Measurements from ENCODE around the gene OTOL1. TPM values are rescaled to one million over a fixed set of nuclear protein-coding genes. Genes with fewer than 3 reads are reported as not detected.
"Not testable (repeated sequence)": the region's sequence is repeated elsewhere in the genome, so short reads cannot be mapped to it uniquely, and the experiment has no call there.

The OTOL1 gene
- polyA plus RNA-seq (2012; ENCODE audit: insufficient read depth, insufficient read length): not detected

DNA sequence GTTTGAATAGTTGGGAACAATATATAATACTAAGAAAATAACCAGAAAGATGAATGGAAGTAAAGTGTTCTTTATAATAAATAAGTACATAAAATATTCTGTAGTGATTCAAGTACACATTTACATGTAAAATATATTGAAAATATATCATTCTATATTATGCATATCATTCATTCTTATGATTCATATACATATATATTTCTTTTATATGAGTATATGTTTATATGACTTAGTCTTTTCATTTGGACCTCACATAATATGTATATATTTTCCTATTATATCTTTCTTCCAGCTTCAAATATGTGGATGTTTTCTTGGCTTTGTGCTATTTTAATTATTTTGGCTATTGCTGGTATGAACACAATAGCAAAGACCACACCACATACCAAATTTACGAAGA lies at the start of gene OTOL1:
TSS of gene OTOL1 (plus strand) at position 301 of the 400 bp plus-strand sequence. CDS start at position 301, 0 bp downstream.
- H3K4me3 ChIP-seq (ENCODE audit: low read length): no peak within 1 kb of the TSS

GRCh38 chr3:161449785-161450184 lies 46.8 kb upstream of the OTOL1 start:
- no peak overlapping the region for H3K4me3 ChIP-seq (ENCODE audit: low read length)
- DNase-seq (ENCODE audit: low read depth, low spot score): no peak

More for the DNA sequence above, at the start of gene OTOL1:
- DNase-seq (ENCODE audit: low read depth, low spot score): no peak

DNA sequence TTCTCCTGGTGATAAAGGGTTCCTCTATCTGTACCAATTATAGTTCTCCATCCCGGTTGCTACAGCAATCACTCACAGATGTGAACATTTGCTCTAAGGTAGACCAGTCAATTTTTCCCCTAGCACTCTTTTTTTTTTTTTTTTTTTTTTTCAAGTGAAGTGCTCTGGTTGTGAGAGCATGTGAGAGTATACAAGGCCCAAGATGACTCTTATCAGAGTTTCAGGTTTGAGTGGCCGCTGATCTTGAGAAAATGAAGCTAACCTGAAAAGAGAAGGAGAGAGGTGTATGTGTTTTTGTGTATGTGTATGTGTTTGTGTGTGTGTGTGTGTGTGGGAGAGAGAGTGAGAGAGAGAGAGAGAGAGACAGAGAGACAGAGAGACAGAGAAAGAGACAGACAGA lies 44.4 kb upstream of the OTOL1 start:
- no peak for DNase-seq (ENCODE audit: low read depth, low spot score)
- no peak overlapping the region for H3K4me3 ChIP-seq (ENCODE audit: low read length)

DNA sequence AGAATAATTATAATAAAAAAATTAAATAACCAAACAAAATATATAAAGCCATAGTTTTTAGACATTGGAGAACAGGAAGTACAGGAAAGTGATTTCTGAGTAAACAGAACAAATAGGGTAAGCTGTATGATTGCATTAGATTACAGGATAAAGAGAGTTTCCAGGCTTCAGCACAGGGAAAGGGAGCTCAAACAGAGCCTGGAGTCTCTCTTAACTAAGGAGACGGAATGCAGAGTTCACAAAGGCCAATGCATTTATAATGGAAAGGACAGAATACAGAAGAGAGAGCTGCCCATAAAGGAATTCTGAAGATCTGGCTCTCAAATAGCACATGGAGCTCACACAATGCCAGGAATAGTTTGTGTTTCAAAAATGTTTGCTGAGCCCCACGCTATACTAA lies 42.0 kb upstream of the OTOL1 start:
- DNase-seq (ENCODE audit: low read depth, low spot score): no peak
- H3K4me3 ChIP-seq (ENCODE audit: low read length): no peak overlapping the region

DNA sequence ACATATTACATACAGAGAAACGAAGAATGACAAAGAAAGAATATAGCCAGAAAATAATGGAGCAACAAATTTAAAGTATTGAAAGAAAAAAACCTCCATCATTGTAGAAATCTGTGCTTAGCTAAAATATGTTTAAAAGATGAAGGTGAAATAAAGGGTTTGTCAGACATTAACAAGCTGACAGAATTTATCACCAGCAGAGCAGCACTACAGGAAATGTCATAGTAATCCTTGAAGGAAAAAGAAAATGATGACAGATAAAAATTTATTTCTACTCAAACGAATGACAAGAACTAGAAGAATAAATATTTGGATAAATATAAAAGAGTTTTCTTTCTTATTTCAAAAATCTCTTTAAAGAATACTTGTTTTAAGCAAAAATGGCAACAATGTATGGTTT lies 40.6 kb upstream of the OTOL1 start:
- H3K4me3 ChIP-seq (ENCODE audit: low read length): no peak overlapping the region
- DNase-seq (ENCODE audit: low read depth, low spot score): no peak

- no peak for DNase-seq (ENCODE audit: low read depth, low spot score)
- H3K4me3 ChIP-seq (ENCODE audit: low read length): no peak overlapping the region
Observed at GRCh38 chr3:161462138-161462537, 34.5 kb upstream of the OTOL1 start.

DNA sequence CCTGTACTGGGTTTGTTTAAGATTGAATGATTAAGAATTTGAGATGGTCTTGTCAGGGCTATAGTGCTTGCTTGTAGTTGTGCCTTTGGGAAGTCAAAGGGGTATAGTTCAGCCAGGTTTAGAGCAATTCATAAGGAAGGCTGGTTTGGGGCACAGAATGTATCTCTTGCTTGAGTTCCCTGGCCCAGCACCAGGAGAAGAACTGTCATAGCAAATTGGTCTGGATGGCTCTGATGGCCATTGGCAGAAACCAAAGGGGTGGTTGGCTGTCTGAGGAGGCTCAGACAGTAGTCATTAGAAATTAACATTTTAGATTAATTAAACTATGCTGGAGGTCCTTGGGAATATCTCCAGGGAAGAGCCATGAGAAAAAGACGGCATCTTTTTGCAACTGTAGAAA lies 25.4 kb upstream of the OTOL1 start:
- H3K4me3 ChIP-seq (ENCODE audit: low read length): no peak overlapping the region
- DNase-seq (ENCODE audit: low read depth, low spot score): no peak

GRCh38 chr3:161474139-161474538 lies 22.5 kb upstream of the OTOL1 start:
- no peak for DNase-seq (ENCODE audit: low read depth, low spot score)
- no peak overlapping the region for H3K4me3 ChIP-seq (ENCODE audit: low read length)

DNA sequence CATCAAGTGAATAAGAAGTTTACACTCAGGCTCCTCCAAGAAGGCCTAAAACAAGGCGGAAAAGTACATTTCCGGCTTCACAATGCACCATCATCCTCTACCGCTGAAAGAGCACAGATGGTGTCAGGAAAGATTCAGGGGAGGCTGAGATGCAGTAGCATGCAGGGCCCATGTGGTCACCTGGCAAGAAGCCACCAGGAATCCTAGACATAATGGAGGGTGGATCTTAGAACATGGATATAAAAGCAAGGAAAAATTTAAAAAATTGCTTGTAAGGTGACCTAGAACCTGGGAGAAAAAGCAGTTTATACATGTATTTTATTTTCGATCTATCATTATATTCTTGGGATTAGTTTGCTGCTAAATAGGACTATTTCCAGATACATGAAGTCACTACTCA lies 21.9 kb upstream of the OTOL1 start:
- no peak for DNase-seq (ENCODE audit: low read depth, low spot score)
- no peak overlapping the region for H3K4me3 ChIP-seq (ENCODE audit: low read length)

GRCh38 chr3:161475206-161475605 lies 21.4 kb upstream of the OTOL1 start:
- no peak overlapping the region for H3K4me3 ChIP-seq (ENCODE audit: low read length)
- DNase-seq (ENCODE audit: low read depth, low spot score): no peak

GRCh38 chr3:161475905-161476304 lies 20.7 kb upstream of the OTOL1 start:
- no peak for DNase-seq (ENCODE audit: low read depth, low spot score)

DNA sequence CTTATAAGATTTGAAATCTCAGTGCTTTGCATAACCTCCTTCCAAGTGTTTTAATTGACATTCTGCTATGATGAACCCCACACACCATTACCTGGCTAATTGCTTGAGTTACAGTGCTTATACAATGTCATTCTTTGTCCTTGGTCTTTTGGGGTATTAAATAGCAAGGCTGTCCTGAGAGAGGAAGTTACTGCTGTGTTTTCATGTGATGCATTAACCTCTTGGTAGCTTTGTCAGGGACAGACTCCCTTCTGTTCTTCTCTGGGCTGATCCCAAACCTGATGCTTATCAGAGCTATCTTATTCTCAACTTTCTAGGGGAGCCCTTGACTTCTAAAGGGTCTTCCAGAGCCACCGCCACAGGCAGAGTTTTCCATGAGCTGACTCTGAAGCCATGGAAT lies 12.4 kb upstream of the OTOL1 start:
- no peak for DNase-seq (ENCODE audit: low read depth, low spot score)
- H3K4me3 ChIP-seq (ENCODE audit: low read length): no peak overlapping the region

More at GRCh38 chr3:161475905-161476304, 20.7 kb upstream of the OTOL1 start:
- H3K4me3 ChIP-seq (ENCODE audit: low read length): no peak overlapping the region

- H3K4me3 ChIP-seq (ENCODE audit: low read length); DNase-seq (ENCODE audit: low read depth, low spot score): not testable (repeated sequence)
Observed at GRCh38 chr3:161488284-161488683, 8.3 kb upstream of the OTOL1 start.

GRCh38 chr3:161489395-161489794 lies 7.2 kb upstream of the OTOL1 start:
- no peak overlapping the region for H3K4me3 ChIP-seq (ENCODE audit: low read length)
- DNase-seq (ENCODE audit: low read depth, low spot score): no peak

- DNase-seq (ENCODE audit: low read depth, low spot score); H3K4me3 ChIP-seq (ENCODE audit: low read length): not testable (repeated sequence)
Observed at GRCh38 chr3:161490845-161491244, 5.8 kb upstream of the OTOL1 start.

DNA sequence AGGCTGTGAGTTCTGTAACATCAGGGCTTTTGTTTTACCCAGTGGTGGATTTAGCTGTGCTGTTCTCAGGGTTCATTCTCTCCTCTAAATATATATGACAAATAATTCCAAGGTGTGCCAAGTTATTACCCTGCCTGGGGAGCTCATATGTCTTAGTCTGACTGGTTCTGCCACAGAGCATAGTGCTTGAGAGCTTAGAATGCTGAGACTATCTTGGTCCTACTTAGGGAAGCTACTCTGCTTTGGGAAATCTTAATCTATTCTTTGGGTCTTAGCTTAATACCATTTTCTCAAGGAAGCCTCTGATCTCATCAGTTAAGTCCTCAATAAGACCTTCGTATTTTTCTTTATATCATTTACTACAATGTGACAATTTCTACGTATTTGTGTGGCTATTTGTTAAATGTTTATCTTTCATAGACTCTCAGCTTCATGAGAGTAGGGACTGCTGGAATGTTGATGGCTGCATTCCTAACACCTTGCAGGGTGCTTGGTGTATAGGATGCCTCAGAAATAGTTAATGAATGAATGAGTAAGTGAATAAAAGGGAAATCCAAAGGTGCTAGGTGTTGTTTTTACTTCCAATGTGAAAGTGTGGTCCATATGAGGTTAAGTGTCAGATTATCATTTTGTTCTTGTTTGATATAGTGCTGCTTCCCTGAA lies 1.8 kb downstream of the OTOL1 start:
- DNase-seq (ENCODE audit: low read depth, low spot score): no peak
- no peak overlapping the region for H3K4me3 ChIP-seq (ENCODE audit: low read length)

DNA sequence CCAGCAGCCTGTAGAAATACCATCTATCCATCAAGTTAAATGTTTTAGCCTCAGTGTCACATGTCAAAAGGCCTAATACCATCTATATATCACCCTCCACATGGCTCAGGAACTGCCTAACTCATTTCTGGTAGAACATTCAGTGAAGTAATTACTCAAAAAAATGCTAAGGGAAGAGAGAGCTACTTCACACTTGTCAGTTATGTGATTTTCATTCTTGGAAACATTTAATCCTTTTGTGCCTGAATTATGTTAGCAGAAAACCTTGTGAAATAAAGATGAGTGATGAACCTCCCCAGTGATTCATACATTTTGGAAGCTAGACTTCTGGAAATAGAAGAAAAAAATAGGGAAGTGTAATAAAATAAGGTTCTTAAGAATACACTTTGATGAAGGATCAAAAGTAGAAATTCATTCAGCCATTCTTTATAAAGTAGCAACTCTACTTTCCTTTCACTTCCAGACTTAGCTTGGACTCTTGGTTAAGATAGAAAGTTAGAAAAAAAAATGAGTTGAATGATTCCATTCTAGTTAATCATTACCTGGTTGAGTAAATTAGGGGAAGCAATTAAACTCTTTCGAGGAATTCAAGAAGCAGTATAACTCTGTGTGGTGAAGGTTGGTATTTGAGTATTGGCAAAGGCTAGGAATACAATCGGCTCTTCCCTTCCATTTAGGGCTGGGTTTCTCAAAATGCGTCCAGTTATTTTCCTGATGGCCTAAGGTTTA lies 3.6 kb downstream of the OTOL1 start:
- no peak overlapping the region for H3K4me3 ChIP-seq (ENCODE audit: low read length)
- DNase-seq (ENCODE audit: low read depth, low spot score): no peak

GRCh38 chr3:161503271-161503670 lies 6.7 kb downstream of the OTOL1 start:
- DNase-seq (ENCODE audit: low read depth, low spot score): no peak
- H3K4me3 ChIP-seq (ENCODE audit: low read length): no peak overlapping the region

DNA sequence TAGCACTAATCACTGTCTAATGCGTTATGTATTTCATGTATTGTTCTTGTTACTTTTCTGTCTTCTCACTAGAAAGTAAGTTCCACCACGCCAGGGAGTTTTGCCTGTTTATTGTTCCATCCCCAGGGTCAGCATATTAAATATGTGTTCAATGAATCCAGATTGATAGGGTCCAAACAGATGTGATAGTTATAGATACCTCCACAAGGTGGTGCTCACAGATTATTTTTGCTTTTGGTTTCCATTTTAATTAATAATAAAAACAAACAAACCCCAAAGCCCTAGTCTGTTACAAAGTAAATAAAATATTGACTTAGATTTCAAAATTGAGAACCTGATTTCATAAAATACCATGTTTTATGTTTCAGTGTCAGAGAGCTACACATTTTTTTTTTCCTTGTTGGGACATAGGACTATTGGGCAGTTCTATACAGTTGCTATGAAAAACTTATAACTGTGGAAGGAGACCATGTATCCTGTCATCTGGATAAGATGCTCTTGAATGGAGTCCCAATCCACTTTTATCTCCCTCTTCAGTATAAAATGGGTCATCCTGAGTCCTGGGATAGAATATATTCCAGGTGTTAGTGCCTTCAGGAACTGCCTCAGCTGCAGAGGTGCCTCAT lies 12.4 kb downstream of the OTOL1 start:
- DNase-seq (ENCODE audit: low read depth, low spot score): peak; percentile 5

DNA sequence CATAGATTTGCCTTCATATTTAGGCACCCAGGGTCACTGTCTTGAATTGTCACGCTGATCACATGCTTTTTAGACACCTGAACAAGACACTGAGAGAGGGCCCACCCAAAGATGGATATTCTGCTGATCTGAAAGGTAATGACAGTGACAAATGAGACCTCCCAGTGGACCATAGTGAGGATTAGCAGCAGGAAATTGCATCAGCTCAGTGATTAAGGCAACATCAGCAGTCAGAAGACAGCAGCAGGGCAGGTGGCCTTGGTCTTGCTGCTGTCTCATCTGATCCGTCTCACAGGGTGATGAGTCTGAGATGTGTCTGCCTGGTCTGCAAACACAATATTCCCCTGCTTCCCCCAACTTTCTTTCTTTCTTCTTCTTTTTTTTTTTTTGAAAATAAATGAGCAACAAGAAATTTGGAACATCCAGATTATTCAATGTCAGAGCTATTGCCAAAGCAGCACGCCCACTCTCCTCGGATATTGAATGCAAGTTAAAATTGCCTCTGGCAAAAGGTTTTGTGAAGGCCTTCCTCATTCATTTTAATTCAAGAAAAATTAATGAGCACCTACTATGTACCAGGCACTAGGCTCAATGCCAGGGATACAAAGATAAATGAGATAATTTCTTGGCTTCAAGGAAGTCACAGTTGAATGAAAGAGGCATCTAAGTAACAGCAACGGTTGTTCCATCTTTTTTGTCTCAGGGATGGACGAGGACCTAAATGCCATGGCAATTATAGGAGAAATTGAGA lies 14.1 kb downstream of the OTOL1 start:
- no peak overlapping the region for H3K4me3 ChIP-seq (ENCODE audit: low read length)
- no peak for DNase-seq (ENCODE audit: low read depth, low spot score)

More for the DNA sequence above, 12.4 kb downstream of the OTOL1 start:
- no peak overlapping the region for H3K4me3 ChIP-seq (ENCODE audit: low read length)
